WI38 (cell line): ENCODE measurements around the gene UNKL.

Source experiments
- H3K4me3 ChIP-seq: 2 replicates; pipeline ENCODE4 v1.5.1; 2011; ENCODE audit warnings: low read depth, mild to moderate bottlenecking, control low read depth, low read length
- CTCF ChIP-seq: IDR thresholded peaks from 2 replicates; pipeline ENCODE4 v1.5.1; 2012; ENCODE audit warnings: low read depth, mild to moderate bottlenecking, control low read depth, low read length

The UNKL gene

GRCh38 chr16:1378087-1378803, 36.3 kb downstream of the UNKL start:
- no peak for TF ChIP-seq CTCF
- peak overlapping the region; percentile 65 for H3K4me3 ChIP-seq

- H3K4me3 ChIP-seq, result no peak overlapping the region
These were observed 37.0 kb downstream of the UNKL start for GRCh38 chr16:1377406-1378010.

GRCh38 chr16:1375741-1376410, 38.6 kb downstream of the UNKL start:
- TF ChIP-seq CTCF, result no peak
- no peak overlapping the region for H3K4me3 ChIP-seq

More at GRCh38 chr16:1377406-1378010, 37.0 kb downstream of the UNKL start:
- TF ChIP-seq CTCF, result no peak

- H3K4me3 ChIP-seq, result no peak overlapping the region
- TF ChIP-seq CTCF, result no peak
These were observed 39.2 kb downstream of the UNKL start for GRCh38 chr16:1375298-1375640.

DNA sequence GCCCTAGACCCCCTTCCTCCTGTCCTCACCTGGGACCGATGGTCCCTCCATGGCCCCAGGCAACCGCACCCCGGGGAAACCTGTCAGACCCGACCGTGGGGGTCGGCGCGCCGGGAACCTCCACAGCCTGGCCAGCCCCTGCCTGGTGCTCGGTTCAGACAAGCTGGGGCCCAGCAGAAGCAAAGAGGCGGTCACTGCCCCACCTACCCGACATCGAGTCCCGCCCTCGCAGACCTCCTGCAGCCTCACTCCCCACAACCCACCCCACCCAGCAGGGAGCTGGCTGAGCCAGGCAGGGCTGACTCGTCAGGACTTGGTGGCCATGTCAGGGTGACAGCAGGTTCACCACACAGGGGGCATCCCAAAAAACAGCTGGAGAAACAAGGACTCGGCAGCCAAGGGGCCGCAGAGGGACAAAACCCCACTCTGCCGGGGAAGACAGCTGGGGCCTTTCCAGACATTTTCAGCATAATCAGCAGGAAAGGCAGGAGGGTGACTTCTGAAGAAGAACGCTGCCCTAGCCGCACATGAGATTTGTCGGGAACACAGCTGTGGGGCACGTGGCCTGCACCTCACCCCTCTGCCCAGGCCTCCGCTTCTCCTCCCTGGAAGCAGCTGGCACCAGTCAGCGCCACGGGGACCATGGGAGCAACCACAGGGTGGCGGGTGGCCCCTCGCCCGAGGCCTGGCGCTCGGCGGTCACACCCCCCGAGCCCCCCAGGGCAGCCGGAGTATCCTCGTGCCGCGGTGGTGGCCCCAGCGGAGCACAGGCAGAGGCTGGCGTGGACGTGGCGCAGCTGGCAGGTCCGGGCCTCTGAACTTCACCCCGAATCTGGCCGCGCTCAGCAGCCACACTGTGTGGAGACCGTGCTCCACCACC, 39.8 kb downstream of the UNKL start:
- TF ChIP-seq CTCF, result no peak
- H3K4me3 ChIP-seq, result no peak overlapping the region

DNA sequence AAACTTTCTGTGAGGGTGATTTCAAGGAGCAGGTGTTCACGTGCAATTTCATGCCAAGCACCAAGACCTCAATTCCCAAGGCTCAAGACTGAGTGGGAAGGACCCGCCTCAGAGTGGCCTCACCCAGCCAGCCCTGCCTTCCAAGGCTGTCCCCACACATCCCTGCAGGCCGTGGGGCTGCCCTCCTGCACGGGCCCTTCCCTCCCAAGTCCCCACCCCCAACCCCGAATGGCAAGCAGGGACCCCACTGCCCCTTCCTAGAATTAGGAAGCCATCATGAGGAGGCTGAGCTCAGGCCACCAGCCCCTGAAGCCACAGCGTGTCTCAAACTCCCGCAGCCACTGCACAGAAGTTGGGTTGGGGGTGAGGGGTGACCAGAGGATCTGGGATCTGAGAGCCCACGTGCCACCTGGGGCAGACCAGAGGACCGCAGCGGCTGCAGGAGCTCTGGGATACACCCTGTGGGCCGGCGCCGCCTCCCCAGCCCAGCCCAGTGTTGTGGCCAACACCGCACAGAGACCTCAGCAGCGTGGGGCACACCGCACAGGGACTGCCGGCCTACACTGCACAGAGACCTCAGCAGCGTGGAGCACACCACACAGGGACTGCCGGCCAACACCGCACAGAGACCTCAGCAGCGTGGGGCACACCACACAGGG, 42.1 kb downstream of the UNKL start:
- TF ChIP-seq CTCF, result no peak
- H3K4me3 ChIP-seq, result no peak overlapping the region
